Measurements from ENCODE around the gene EPHB3. TPM values are rescaled to one million over a fixed set of nuclear protein-coding genes. Genes with fewer than 3 reads are reported as not detected.
"Not testable (repeated sequence)": the region's sequence is repeated elsewhere in the genome, so short reads cannot be mapped to it uniquely, and the experiment has no call there.

Gene EPHB3
- total and polyA plus RNA-seq, 2 experiments from 2014 or later = 142 to 170 TPM

GRCh38 chr3:184619787-184620430 lies 58.3 kb downstream of the EPHB3 start:
- peak overlapping the region; percentile 25 for H3K27ac ChIP-seq
- no peaks in the 10 kb centered on the region for H3K27me3 ChIP-seq
- peaks cover 21% of the 10 kb centered on the region for H3K4me1 ChIP-seq (ENCODE audit: low read depth)
- no peak for DNase-seq (ENCODE audit: low read depth in 1 of 2, low spot score in 1 of 2)
- H3K36me3 ChIP-seq = no peaks in the 10 kb centered on the region
- TF ChIP-seq, protein P1, sequence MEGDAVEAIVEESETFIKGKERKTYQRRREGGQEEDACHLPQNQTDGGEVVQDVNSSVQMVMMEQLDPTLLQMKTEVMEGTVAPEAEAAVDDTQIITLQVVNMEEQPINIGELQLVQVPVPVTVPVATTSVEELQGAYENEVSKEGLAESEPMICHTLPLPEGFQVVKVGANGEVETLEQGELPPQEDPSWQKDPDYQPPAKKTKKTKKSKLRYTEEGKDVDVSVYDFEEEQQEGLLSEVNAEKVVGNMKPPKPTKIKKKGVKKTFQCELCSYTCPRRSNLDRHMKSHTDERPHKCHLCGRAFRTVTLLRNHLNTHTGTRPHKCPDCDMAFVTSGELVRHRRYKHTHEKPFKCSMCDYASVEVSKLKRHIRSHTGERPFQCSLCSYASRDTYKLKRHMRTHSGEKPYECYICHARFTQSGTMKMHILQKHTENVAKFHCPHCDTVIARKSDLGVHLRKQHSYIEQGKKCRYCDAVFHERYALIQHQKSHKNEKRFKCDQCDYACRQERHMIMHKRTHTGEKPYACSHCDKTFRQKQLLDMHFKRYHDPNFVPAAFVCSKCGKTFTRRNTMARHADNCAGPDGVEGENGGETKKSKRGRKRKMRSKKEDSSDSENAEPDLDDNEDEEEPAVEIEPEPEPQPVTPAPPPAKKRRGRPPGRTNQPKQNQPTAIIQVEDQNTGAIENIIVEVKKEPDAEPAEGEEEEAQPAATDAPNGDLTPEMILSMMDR (IDR thresholded peaks at IDR 0.05; ENCODE audit: low read depth, low read length) = no peak
- no peaks in the 10 kb centered on the region for H3K9me3 ChIP-seq (ENCODE audit: low read depth)
- no peak overlapping the region for H3K4me3 ChIP-seq

DNA sequence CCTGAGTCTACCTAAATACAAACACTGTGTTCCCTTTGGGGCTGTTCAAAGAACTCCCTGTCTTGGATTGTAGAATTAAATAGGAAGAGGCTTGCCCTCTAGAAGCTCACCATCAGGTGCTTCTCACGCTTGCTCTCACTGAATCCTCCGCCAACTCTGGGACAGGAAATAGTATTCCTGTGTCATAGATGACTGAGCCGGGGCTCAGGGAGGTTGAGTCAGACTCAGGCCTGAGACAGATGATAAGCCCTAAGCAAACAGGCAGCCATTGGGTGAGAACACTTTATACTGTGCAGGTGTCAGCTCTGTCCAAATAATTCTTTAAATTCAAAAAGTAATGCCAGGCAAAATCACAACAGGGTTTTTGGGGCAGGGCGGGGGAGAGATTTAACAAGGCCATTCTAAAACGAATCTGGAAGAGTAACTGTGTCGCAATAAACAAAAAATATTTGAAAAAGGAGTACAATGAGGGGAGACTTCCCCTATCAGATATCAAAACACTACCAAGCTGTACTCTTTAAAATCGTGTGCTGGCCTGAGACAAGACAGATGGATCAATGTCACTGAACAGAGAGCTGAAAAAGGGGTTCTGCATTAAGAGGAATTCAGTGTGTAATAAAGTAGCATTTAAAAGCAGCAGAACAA lies 59.0 kb downstream of the EPHB3 start:
- DNase-seq (ENCODE audit: low read depth in 1 of 2, low spot score in 1 of 2) = peak in 1 of 2 donors; percentile 53
- Histone ChIP-seq H3K36me3 (no peaks in the 10 kb centered on the region), H3K27ac (peak overlapping the region; percentile 25), H3K4me3 (no peak overlapping the region), H3K27me3 (no peaks in the 10 kb centered on the region), H3K4me1 (ENCODE audit: low read depth) (peaks cover 21% of the 10 kb centered on the region), H3K9me3 (ENCODE audit: low read depth) (no peaks in the 10 kb centered on the region)
- TF ChIP-seq, protein P1 (IDR thresholded peaks at IDR 0.05; ENCODE audit: low read depth, low read length) = no peak

DNA sequence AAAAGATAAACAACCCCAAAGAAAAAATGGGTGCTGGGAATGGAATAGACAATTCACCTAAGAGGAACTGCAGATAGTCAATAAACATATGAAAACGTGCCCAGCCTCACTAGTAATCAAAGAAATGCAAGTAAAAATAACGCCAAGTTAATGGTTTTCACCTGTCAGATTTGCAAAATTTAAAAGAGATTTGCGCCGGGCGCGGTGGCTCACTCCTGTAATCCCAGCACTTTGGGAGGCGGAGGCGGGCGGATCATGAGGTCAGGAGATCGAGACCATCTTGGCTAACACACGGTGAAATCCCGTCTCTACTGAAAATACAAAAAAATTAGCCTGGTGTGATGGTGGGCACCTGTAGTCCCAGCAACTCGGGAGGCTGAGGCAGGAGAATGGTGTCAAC lies 60.6 kb downstream of the EPHB3 start:
- H3K36me3 ChIP-seq; H3K27ac ChIP-seq; H3K27me3 ChIP-seq; H3K9me3 ChIP-seq (ENCODE audit: low read depth); H3K4me3 ChIP-seq; DNase-seq (ENCODE audit: low read depth in 1 of 2, low spot score in 1 of 2): not testable (repeated sequence)
- peaks cover 22% of the 10 kb centered on the region for H3K4me1 ChIP-seq (ENCODE audit: low read depth)

- DNase-seq (ENCODE audit: low read depth in 1 of 2, low spot score in 1 of 2) = peak in 1 of 2 donors; percentile 60
Observed at GRCh38 chr3:184626923-184627322, 65.3 kb downstream of the EPHB3 start.

GRCh38 chr3:184629555-184630160 lies 68.1 kb downstream of the EPHB3 start:
- Histone ChIP-seq H3K36me3 (no peaks in the 10 kb centered on the region), H3K9me3 (ENCODE audit: low read depth) (no peaks in the 10 kb centered on the region), H3K4me1 (ENCODE audit: low read depth) (peaks cover 60% of the 10 kb centered on the region), H3K27ac (peak overlapping the region; percentile 85), H3K27me3 (no peaks in the 10 kb centered on the region), H3K4me3 (no peak overlapping the region)
- DNase-seq (ENCODE audit: low read depth in 1 of 2, low spot score in 1 of 2) = peak in 1 of 2 donors; percentile 52
- TF ChIP-seq, protein P1 (IDR thresholded peaks at IDR 0.05; ENCODE audit: low read depth, low read length) = no peak

More at GRCh38 chr3:184626923-184627322, 65.3 kb downstream of the EPHB3 start:
- TF ChIP-seq, protein P1 (IDR thresholded peaks at IDR 0.05; ENCODE audit: low read depth, low read length) = no peak
- peak overlapping the region; percentile 84 for H3K27ac ChIP-seq
- peaks cover 36% of the 10 kb centered on the region for H3K4me1 ChIP-seq (ENCODE audit: low read depth)
- no peaks in the 10 kb centered on the region for H3K36me3 ChIP-seq
- no peaks in the 10 kb centered on the region for H3K27me3 ChIP-seq
- no peaks in the 10 kb centered on the region for H3K9me3 ChIP-seq (ENCODE audit: low read depth)
- H3K4me3 ChIP-seq = no peak overlapping the region

Data from cardiac muscle cell (in vitro differentiated cells and primary cell).